GM12891 (cell line): ENCODE results near the gene RUNX2.

Source experiments
- DNase-seq: peaks from one replicate; pipeline ENCODE4 v3.0.0; 2011; ENCODE audit warnings: low spot score; ENCODE audit not compliant: insufficient read length
- FAIRE-seq: peaks from 2 replicates; lab custom pipeline; 2011; peaks lifted over from hg19 to GRCh38; lab: Jason Lieb, UNC
- PAX5 ChIP-seq: IDR thresholded peaks from 2 replicates; pipeline ENCODE4 v1.6.1; 2011; ENCODE audit warnings: low read length, moderate library complexity, mild to moderate bottlenecking; ENCODE audit not compliant: insufficient read depth, severe bottlenecking
- POLR2A ChIP-seq: IDR thresholded peaks from 2 replicates; pipeline ENCODE4 v1.6.1; 2011; ENCODE audit warnings: low read depth, low read length, control low read depth
- POLR2AphosphoS5 ChIP-seq: IDR thresholded peaks from 2 replicates; pipeline ENCODE4 v1.6.1; 2011; ENCODE audit warnings: low read depth, low read length, control low read depth
- POU2F2 ChIP-seq: IDR thresholded peaks from 2 replicates; pipeline ENCODE4 v1.6.1; 2011; ENCODE audit warnings: low read depth, mild to moderate bottlenecking, control low read depth, low read length, moderate library complexity
- SPI1 ChIP-seq: IDR thresholded peaks from 2 replicates; pipeline ENCODE4 v1.6.1; 2011; ENCODE audit warnings: low read depth, low read length, control low read depth
- TAF1 ChIP-seq: IDR thresholded peaks from 2 replicates; pipeline ENCODE4 v1.6.1; 2011; ENCODE audit warnings: low read depth, low read length, control low read depth

The RUNX2 gene

DNA sequence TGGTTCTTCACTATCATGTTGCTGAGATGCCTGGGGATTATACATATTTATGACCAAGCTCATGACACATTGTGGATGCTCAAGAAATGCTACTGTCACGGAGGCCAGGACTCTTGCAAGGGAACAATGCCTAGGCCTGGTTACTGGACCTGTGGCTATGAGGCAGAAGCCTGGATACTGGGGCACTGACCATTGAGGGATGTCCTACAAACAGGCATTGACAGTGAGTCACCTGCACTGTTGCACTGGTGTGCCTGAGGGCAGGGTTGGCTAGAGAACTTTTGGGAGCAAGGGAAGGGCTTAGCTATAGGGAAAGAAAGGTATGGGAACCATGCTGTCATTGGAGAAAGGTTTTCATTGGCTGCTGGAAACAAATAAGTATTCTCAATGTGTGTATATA lies 362.7 kb downstream of the RUNX2 start:
- FAIRE-seq (no peak), DNase-seq (no peak)
- TF ChIP-seq POLR2A (no peak), SPI1 (no peak)

DNA sequence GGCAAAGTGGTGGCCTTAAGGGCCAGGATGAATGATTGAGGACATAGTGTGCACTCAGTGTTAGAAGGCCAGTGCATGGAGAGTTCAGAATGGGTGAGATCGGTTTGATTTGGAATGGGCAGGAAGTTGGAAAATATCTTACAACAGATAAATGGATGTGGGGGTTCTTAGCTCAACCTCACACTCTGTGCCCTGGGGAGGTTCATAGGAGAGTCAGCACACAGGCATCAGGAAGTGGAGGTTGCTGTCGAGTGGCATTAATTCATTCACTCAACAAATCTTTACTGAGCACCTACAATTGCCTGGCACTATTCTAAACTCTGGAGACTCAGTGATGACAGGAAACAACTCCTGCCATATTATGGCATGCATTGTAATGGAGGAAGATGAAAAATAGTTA lies 363.3 kb downstream of the RUNX2 start:
- FAIRE-seq (no peak), DNase-seq (no peak)
- TF ChIP-seq POU2F2, result no peak

- DNase-seq (no peak), FAIRE-seq (no peak)
- TF ChIP-seq POLR2AphosphoS5 (no peak), POU2F2 (no peak), POLR2A (no peak), TAF1 (no peak), PAX5 (no peak), SPI1 (no peak)
These were observed 363.9 kb downstream of the RUNX2 start for GRCh38 chr6:45692021-45692420.

- DNase-seq (no peak), FAIRE-seq (no peak)
- TF ChIP-seq SPI1, result 0 out of 2 replicates have a peak, but pooled peaks have one; percentile 29
- no peak for TF ChIP-seq POLR2AphosphoS5
These were observed 368.6 kb downstream of the RUNX2 start for GRCh38 chr6:45696738-45697137.

GRCh38 chr6:45697605-45698004 lies 369.5 kb downstream of the RUNX2 start:
- FAIRE-seq (no peak), DNase-seq (no peak)
- TF ChIP-seq POLR2A (no peak), POU2F2 (peak; percentile 71; the same call in 1 of the 2 replicates), PAX5 (peak; percentile 76), POLR2AphosphoS5 (no peak), TAF1 (no peak), SPI1 (no peak)

GRCh38 chr6:45698046-45698445 lies 369.9 kb downstream of the RUNX2 start:
- TF ChIP-seq SPI1, result no peak
- no peak for TF ChIP-seq POLR2A
- no peak for DNase-seq
- no peak for FAIRE-seq

- DNase-seq (no peak), FAIRE-seq (no peak)
- TF ChIP-seq POLR2A (no peak), POLR2AphosphoS5 (no peak), POU2F2 (no peak), PAX5 (no peak), TAF1 (no peak), SPI1 (no peak)
These were observed 371.5 kb downstream of the RUNX2 start for GRCh38 chr6:45699663-45700062.

GRCh38 chr6:45702849-45703739 lies 375.0 kb downstream of the RUNX2 start:
- FAIRE-seq, result no peak
- TF ChIP-seq POU2F2, result no peak
- TF ChIP-seq SPI1, result no peak
- no peak for TF ChIP-seq TAF1
- TF ChIP-seq POLR2AphosphoS5, result no peak
- no peak for TF ChIP-seq PAX5
- TF ChIP-seq POLR2A, result no peak
- DNase-seq, result no peak

DNA sequence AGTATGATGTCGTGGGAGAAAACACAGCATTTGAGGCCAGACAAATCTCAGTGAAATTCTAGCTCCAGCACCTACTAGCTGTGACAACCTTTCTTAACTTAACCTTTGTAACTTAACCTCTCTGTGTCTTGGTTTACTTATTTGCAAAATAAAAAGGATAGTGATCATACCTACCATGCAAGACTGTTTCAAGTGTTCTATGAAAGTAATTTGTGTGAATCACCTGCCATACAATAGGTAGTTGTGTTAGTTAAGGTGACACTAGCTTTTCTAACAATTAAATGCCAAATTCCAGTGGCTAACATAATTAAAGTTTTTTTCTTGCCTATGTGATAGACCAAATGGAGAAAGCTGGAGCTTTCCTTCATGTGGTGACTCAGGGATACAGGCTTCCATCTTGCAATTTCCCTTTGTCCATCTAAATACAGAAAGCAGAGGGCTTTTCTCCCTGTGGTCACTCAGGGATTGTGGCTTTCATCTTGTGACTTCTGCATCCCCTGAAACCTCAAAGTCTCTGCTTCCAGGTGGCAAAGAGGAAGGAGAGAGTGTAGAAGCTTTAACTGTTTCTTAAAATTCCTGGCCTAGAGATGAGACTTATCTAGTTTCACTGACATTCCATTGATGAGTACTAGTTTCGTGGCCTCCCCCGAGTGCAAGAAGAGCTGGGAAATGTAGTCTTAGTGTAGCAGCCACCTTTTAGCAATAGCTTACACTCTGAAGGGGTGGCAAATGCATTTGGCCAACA lies 376.1 kb downstream of the RUNX2 start:
- no peak for FAIRE-seq

GRCh38 chr6:45705137-45705855 lies 377.2 kb downstream of the RUNX2 start:
- TF ChIP-seq POLR2A (no peak), POU2F2 (no peak), TAF1 (no peak), PAX5 (no peak), POLR2AphosphoS5 (no peak), SPI1 (no peak)
- FAIRE-seq (no peak), DNase-seq (no peak)

More for the DNA sequence above, 376.1 kb downstream of the RUNX2 start:
- no peak for DNase-seq
- no peak for TF ChIP-seq TAF1
